K562 (cell line): Measurements from ENCODE around the gene IZUMO4. TPM values are rescaled to one million over a fixed set of nuclear protein-coding genes. Genes with fewer than 3 reads are reported as not detected.

ENCODE experiments used
- ATAC-seq: fragments of 200-7000 bp; cut with Tn5 transposase; 3 replicates; pipeline ENCODE4 v1.9.1; 2020; ENCODE audit warnings: moderate library complexity
- BruUV-seq: library from RNA; stranded (reverse); fragments of 400-500 nt; replicated peaks from 2 replicates; lab custom pipeline; 2021; lab: Mats Ljungman, UMichigan
- CTCF ChIA-PET: fragments of 300-600 bp; formaldehyde crosslinking; extraction: SDS; loops from one replicate; lab custom pipeline; 2021; ENCODE audit warnings: low intra/inter-chr PET ratio; lab: Yijun Ruan, JAX
- POLR2A ChIA-PET: fragments of 300-600, 350-650 bp; sonication (Branson Sonifier 250); formaldehyde crosslinking; extraction: SDS; loops from one replicate; lab custom pipeline; 2021; ENCODE audit warnings: antibody characterized with exemption, inconsistent platforms; lab: Yijun Ruan, JAX
- DNase-seq, 4 experiments: peaks; one replicate each; pipeline versions ENCODE4 v3.0.0 to v3.0.0-alpha.2; 2011 to 2018; ENCODE audit warnings: low spot score in 3 of 4, mixed read lengths in 3 of 4; ENCODE audit errors: extremely low read depth in 1 of 4
- FAIRE-seq: peaks from 2 replicates; lab custom pipeline; 2011; peaks lifted over from hg19 to GRCh38; lab: Jason Lieb, UNC
- H2AFZ ChIP-seq: 2 replicates; pipeline ENCODE4 v1.6.0; 2011; ENCODE audit warnings: low read depth, low read length, control low read depth, inconsistent platforms
- H3K27ac ChIP-seq: fragments of 200-600 bp; 3 replicates; pipeline ENCODE4 v1.8.0; 2011; ENCODE audit warnings: low read depth, mild to moderate bottlenecking, control low read depth, inconsistent platforms, low read length, moderate library complexity, mixed read lengths; ENCODE audit errors: extremely low read depth
- H3K27me3 ChIP-seq, 2 experiments: fragments of 300-600 bp in 1 of 2; 2 replicates in 1 of 2; 3 replicates in 1 of 2; pipeline versions ENCODE4 v1.6.0 to v1.8.0; 2011; ENCODE audit warnings: inconsistent platforms in 2 of 2, low read length in 2 of 2, mild to moderate bottlenecking in 1 of 2, mixed read lengths in 1 of 2, moderate library complexity in 1 of 2; ENCODE audit not compliant: control insufficient read depth in 2 of 2, insufficient read depth in 2 of 2
- H3K36me3 ChIP-seq: fragments of 300-600 bp; 3 replicates; pipeline ENCODE4 v1.8.0; 2011; ENCODE audit warnings: mild to moderate bottlenecking, low read length, inconsistent platforms; ENCODE audit not compliant: control insufficient read depth, insufficient read depth
- H3K4me1 ChIP-seq, 2 experiments: fragments of 200-600 bp in 1 of 2; replicated peaks in 1 of 2; 2 replicates in 1 of 2; 3 replicates in 1 of 2; pipeline versions ENCODE4 v1.5.1 to v1.8.0; 2011; ENCODE audit warnings: inconsistent platforms in 2 of 2, low read length in 2 of 2, mild to moderate bottlenecking in 1 of 2, mixed read lengths in 1 of 2, moderate library complexity in 1 of 2; ENCODE audit not compliant: control insufficient read depth in 2 of 2, insufficient read depth in 2 of 2
- H3K4me2 ChIP-seq: 2 replicates; pipeline ENCODE4 v1.6.1; 2011; ENCODE audit warnings: low read length, control low read depth, inconsistent platforms, mixed read lengths; ENCODE audit not compliant: insufficient read depth
- H3K4me3 ChIP-seq: fragments of 200-600 bp; sonication (generic), shearing (Covaris generic); 2 replicates; pipeline ENCODE4 v1.5.1; 2016; ENCODE audit warnings: control low read depth, inconsistent platforms
- H3K79me2 ChIP-seq: fragments of 200-600 bp; 3 replicates; pipeline ENCODE4 v1.8.0; 2011; ENCODE audit warnings: low read length, inconsistent platforms; ENCODE audit not compliant: control insufficient read depth, insufficient read depth
- H3K9ac ChIP-seq, 2 experiments: 2 replicates each; pipeline versions ENCODE4 v1.6.0 to v1.6.1; 2011; ENCODE audit warnings: low read depth in 2 of 2, low read length in 2 of 2, control low read depth in 1 of 2, inconsistent platforms in 1 of 2, mild to moderate bottlenecking in 1 of 2, mixed read lengths in 1 of 2; ENCODE audit not compliant: insufficient read depth in 1 of 2
- H3K9me1 ChIP-seq: one replicate; pipeline ENCODE4 v1.6.0; 2011; ENCODE audit warnings: inconsistent platforms, mild to moderate bottlenecking, low read length, moderate library complexity; ENCODE audit not compliant: control insufficient read depth, insufficient read depth
- H3K9me3 ChIP-seq: replicated peaks from 2 replicates; pipeline ENCODE4 v1.5.1; 2011; ENCODE audit warnings: low read depth, low read length, inconsistent platforms; ENCODE audit not compliant: control insufficient read depth, insufficient read depth
- H4K20me1 ChIP-seq: replicated peaks from 2 replicates; pipeline ENCODE4 v1.6.1; 2011; ENCODE audit warnings: low read length, inconsistent platforms, mixed read lengths; ENCODE audit not compliant: control insufficient read depth, insufficient read depth
- GABPB1 ChIP-seq: sonication (generic); formaldehyde crosslinking; IDR thresholded peaks from 2 replicates; pipeline ENCODE4 v1.8.0; 2022; ENCODE audit warnings: mild to moderate bottlenecking, missing genetic modification reagents
- POLR2A ChIP-seq: fragments of 450-650 bp; conservative IDR thresholded peaks from 2 replicates; pipeline ENCODE4 v1.6.1; 2016
- POLR2G ChIP-seq: fragments of 200-400 bp; formaldehyde crosslinking; IDR thresholded peaks from 2 replicates; pipeline ENCODE4 v1.6.1; 2017; ENCODE audit warnings: low read depth, mild to moderate bottlenecking, antibody characterized with exemption, low read length, moderate library complexity
- RBFOX2 ChIP-seq: fragments of 200-400 bp; formaldehyde crosslinking; IDR thresholded peaks from 2 replicates; pipeline ENCODE4 v1.6.1; 2017; ENCODE audit warnings: low read depth, mild to moderate bottlenecking, low read length, moderate library complexity
- RBM22 ChIP-seq: fragments of 200-400 bp; formaldehyde crosslinking; IDR thresholded peaks from 2 replicates; pipeline ENCODE4 v1.6.1; 2018; ENCODE audit warnings: low read length, low read depth; ENCODE audit not compliant: poor library complexity, severe bottlenecking
- ZNF717 ChIP-seq: fragments of 250-450 bp; sonication (Bioruptor Pico); IDR thresholded peaks from 2 replicates; pipeline ENCODE4 v1.5.0; 2021
- ZNF79 ChIP-seq: fragments of 250-450 bp; sonication (Bioruptor Pico); IDR thresholded peaks from 2 replicates; pipeline ENCODE4 v1.4.0; 2020; ENCODE audit warnings: low read depth, mild to moderate bottlenecking, moderate library complexity
- WGBS: fragments of 100-300 bp; shearing (Covaris generic); methylation state at CpG from one replicate; pipeline ENCODE4 v1.1.6; 2016; ENCODE audit warnings: low coverage, mixed read lengths; ENCODE audit not compliant: insufficient coverage; ENCODE audit errors: missing lambda C conversion rate; 5-methylcytosine and 5-hydroxymethylcytosine counted together
- in situ Hi-C: fragments of 300-500 bp; cut with MboI; formaldehyde crosslinking; loops from 4 replicates; pipeline ENCODE4 v1.15.0; 2018; ENCODE audit warnings: inconsistent platforms, mixed read lengths
- intact Hi-C: fragments of 100-400 bp; cut with micrococcal nuclease; formaldehyde crosslinking; loops from 2 replicates; pipeline ENCODE4 v1.14.2; 2022
- polyA plus RNA-seq, 8 experiments: library from polyadenylated mRNA; depleted of rRNA in 4 of 8; stranded (reverse) in 5 of 8; unstranded in 3 of 8; fragments of >200 nt; fragmentation: Nextera tagmentation in 2 of 8; fragmentation: Illumina TruSeq in 1 of 8; extraction: Ambion mirVana in 2 of 8; extraction: Trizol in 1 of 8; gene quantifications; 2 replicates each; pipeline versions ENCODE4 v1.2.1 to v1.2.3, GENCODE V29; 2011 to 2014; ENCODE audit warnings: inconsistent platforms in 1 of 8, missing spikeins in 1 of 8
- total RNA-seq, 7 experiments: library from RNA; depleted of rRNA in 6 of 7; stranded (reverse); fragments of >200 nt in 6 of 7; fragmentation: Illumina TruSeq in 2 of 7; extraction: Trizol in 2 of 7; gene quantifications; 2 replicates each; pipeline versions ENCODE4 v1.2.1 to v1.2.3, GENCODE V29; 2011 to 2021; ENCODE audit warnings: low replicate concordance in 1 of 7
- TF ChIP-seq, protein P1 (sequence below), 2 experiments: fragments of 450-650 bp in 1 of 2; sonication (generic) in 1 of 2; formaldehyde crosslinking in 1 of 2; IDR thresholded peaks in 1 of 2; conservative IDR thresholded peaks in 1 of 2; 2 replicates each; pipeline versions ENCODE4 v1.6.1 to v1.8.1; 2016 to 2023; ENCODE audit warnings: mild to moderate bottlenecking in 2 of 2, moderate library complexity in 2 of 2, inconsistent platforms in 1 of 2, missing genetic modification reagents in 1 of 2
- TF ChIP-seq, protein P2 (sequence below): conservative IDR thresholded peaks from 2 replicates; pipeline ENCODE4 v1.6.1; 2011; ENCODE audit warnings: low read depth, mild to moderate bottlenecking, low read length; ENCODE audit not compliant: control insufficient read depth
- TF ChIP-seq, protein P3 (sequence below): sonication (generic); formaldehyde crosslinking; IDR thresholded peaks from 2 replicates; pipeline ENCODE4 v1.8.1; 2023; ENCODE audit warnings: mild to moderate bottlenecking, missing genetic modification reagents

Gene IZUMO4
- total and polyA plus RNA-seq, 9 of the 15 experiments (the other 6 are each of a cell fraction or from before 2014, with no cell fraction given): 0.07 to 3.9 (median 1.2) TPM

DNA sequence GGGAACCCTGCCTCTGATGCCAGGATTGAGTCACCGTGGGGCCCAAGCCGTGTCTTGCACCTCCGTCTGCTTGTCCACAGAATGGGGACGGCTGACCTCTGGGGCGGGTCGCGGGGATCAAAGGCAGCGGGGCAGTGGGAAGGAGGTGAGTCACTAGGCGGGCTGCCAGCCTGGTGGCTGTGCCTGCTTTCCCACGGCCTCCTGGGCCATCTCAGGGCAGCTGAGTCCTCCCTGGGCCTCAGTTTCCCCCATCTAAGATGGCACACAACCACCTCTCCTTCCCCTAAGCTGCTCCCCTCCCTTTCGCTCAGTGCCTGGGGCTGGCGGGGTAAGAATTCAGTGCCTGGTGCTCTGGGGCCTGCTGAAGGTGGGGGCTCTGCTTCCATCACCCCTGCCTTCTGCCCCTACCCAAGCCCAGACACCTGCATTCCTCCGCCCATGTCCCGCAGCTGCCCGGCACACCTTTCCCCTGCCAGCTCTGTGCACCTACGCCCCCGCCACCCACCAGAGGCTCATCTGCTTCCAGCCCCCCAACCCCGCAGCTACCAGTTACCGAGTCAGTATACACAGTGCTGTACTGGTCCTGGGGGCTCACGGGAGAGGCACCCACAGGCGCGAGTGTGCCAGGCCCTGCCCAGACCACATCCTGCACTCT, 49.1 kb upstream of the IZUMO4 start:
- H3K36me3 ChIP-seq: peaks cover 69% of the 10 kb centered on the region; the same call in 2 of the 3 replicates
- ATAC-seq (no peak), FAIRE-seq (no peak)
- H3K9me1 ChIP-seq: peaks cover 7% of the 10 kb centered on the region
- peaks cover 47% of the 10 kb centered on the region for H3K79me2 ChIP-seq
- peaks cover 29 to 89% of the 10 kb centered on the region in 2 experiments for H3K4me1 ChIP-seq
- H2AFZ ChIP-seq: no peak overlapping the region
- WGBS: 89% methylated on average over 15 of the region's 22 CpGs
- POLR2A ChIA-PET: interaction anchor here (0.6 to 5.5 kb wide), 5 partner anchors 8 to 595 kb away, joined by 3 to 72 read pairs (median 12); no protein-coding TSS in a partner anchor
- TF ChIP-seq POLR2G: peak; percentile 73
- TF ChIP-seq, protein P1, sequence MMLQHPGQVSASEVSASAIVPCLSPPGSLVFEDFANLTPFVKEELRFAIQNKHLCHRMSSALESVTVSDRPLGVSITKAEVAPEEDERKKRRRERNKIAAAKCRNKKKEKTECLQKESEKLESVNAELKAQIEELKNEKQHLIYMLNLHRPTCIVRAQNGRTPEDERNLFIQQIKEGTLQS (IDR thresholded peaks at IDR 0.05): peak; percentile 32; the same call in 1 of the 2 replicates
- TF ChIP-seq, protein P1 (CRISPR knock-in tag; conservative IDR thresholded peaks at IDR 0.05): no peak
- TF ChIP-seq POLR2A: 0 out of 2 replicates have a peak, but pooled peaks have one; percentile 13
- peak; percentile 55 for TF ChIP-seq RBFOX2
- no peak for TF ChIP-seq ZNF717 (CRISPR knock-in tag)
- TF ChIP-seq ZNF79 (CRISPR knock-in tag): no peak
- TF ChIP-seq, protein P2, sequence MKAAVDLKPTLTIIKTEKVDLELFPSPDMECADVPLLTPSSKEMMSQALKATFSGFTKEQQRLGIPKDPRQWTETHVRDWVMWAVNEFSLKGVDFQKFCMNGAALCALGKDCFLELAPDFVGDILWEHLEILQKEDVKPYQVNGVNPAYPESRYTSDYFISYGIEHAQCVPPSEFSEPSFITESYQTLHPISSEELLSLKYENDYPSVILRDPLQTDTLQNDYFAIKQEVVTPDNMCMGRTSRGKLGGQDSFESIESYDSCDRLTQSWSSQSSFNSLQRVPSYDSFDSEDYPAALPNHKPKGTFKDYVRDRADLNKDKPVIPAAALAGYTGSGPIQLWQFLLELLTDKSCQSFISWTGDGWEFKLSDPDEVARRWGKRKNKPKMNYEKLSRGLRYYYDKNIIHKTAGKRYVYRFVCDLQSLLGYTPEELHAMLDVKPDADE: 0 out of 2 replicates have a peak, but pooled peaks have one; percentile 28
- TF ChIP-seq, protein P3, sequence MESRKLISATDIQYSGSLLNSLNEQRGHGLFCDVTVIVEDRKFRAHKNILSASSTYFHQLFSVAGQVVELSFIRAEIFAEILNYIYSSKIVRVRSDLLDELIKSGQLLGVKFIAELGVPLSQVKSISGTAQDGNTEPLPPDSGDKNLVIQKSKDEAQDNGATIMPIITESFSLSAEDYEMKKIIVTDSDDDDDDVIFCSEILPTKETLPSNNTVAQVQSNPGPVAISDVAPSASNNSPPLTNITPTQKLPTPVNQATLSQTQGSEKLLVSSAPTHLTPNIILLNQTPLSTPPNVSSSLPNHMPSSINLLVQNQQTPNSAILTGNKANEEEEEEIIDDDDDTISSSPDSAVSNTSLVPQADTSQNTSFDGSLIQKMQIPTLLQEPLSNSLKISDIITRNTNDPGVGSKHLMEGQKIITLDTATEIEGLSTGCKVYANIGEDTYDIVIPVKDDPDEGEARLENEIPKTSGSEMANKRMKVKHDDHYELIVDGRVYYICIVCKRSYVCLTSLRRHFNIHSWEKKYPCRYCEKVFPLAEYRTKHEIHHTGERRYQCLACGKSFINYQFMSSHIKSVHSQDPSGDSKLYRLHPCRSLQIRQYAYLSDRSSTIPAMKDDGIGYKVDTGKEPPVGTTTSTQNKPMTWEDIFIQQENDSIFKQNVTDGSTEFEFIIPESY (CRISPR knock-in tag): peak; percentile 90
- 0 out of 2 replicates have a peak, but pooled peaks have one; percentile 30 for TF ChIP-seq GABPB1
- TF ChIP-seq RBM22: peak; percentile 75
- TF ChIP-seq, all 486 proteins: peak for 8
- H3K27me3 ChIP-seq: no peaks in the 10 kb centered on the region
- H3K9ac ChIP-seq: peak overlapping the region in 1 of 2 experiments; percentile 99; a peak in 3 of 4 replicates
- peak in 2 of 4 experiments; percentile 12 to 20 for DNase-seq
- BruUV-seq: no TSS peak
- H3K4me2 ChIP-seq: no peak overlapping the region
- no peak overlapping the region for H3K4me3 ChIP-seq
- no peak overlapping the region for H3K27ac ChIP-seq
- H3K9me3 ChIP-seq: no peaks in the 10 kb centered on the region
- in situ Hi-C loops (no loop called here), intact Hi-C loops (no loop called here)
- CTCF ChIA-PET: no interaction called here
- H4K20me1 ChIP-seq: peaks cover 31% of the 10 kb centered on the region
